NCI-H2029 treated with DMSO at 0.1 percent for 48 hours (cell line): ENCODE results near the gene PAX5.
"Not testable (repeated sequence)": the region's sequence is repeated elsewhere in the genome, so short reads cannot be mapped to it uniquely, and the experiment has no call there.

Source experiments
- DNase-seq: peaks from one replicate; lab custom pipeline; 2025; lab: John Stamatoyannopoulos, UW

Gene PAX5

GRCh38 chr9:36878986-36879982, 154.8 kb downstream of the PAX5 start:
- DNase-seq = no peak

GRCh38 chr9:36877239-36877638, 156.8 kb downstream of the PAX5 start:
- DNase-seq = no peak

- no peak for DNase-seq
Measured at GRCh38 chr9:36876056-36876455, 158.0 kb downstream of the PAX5 start.

GRCh38 chr9:36874921-36875320, 159.1 kb downstream of the PAX5 start:
- DNase-seq = no peak

GRCh38 chr9:36874261-36874660, 159.8 kb downstream of the PAX5 start:
- no peak for DNase-seq

- DNase-seq = peak; percentile 66
Measured at GRCh38 chr9:36873247-36873875, 160.7 kb downstream of the PAX5 start.

GRCh38 chr9:36872641-36873040, 161.4 kb downstream of the PAX5 start:
- DNase-seq = no peak

GRCh38 chr9:36871606-36872005, 162.5 kb downstream of the PAX5 start:
- DNase-seq = no peak

GRCh38 chr9:36870960-36871359, 163.1 kb downstream of the PAX5 start:
- peak; percentile 91 for DNase-seq

- not testable (repeated sequence) for DNase-seq
Measured at GRCh38 chr9:36869605-36870004, 164.5 kb downstream of the PAX5 start.

- DNase-seq = no peak
Measured at GRCh38 chr9:36868586-36869282, 165.3 kb downstream of the PAX5 start.

GRCh38 chr9:36867672-36868471, 166.2 kb downstream of the PAX5 start:
- DNase-seq = peak; percentile 75

- DNase-seq = no peak
Measured at GRCh38 chr9:36867241-36867640, 166.8 kb downstream of the PAX5 start.

GRCh38 chr9:36866840-36867239, 167.2 kb downstream of the PAX5 start:
- DNase-seq = no peak

- DNase-seq = no peak
Measured at GRCh38 chr9:36865731-36866635, 168.1 kb downstream of the PAX5 start.

GRCh38 chr9:36864491-36865410, 169.3 kb downstream of the PAX5 start:
- no peak for DNase-seq

GRCh38 chr9:36862206-36863145, 171.6 kb downstream of the PAX5 start:
- no peak for DNase-seq

- DNase-seq = no peak
Measured at GRCh38 chr9:36861528-36862205, 172.4 kb downstream of the PAX5 start.
